ENCODE measurements around the gene RIT2. TPM values are rescaled to one million over a fixed set of nuclear protein-coding genes. Genes with fewer than 3 reads are reported as not detected.

The RIT2 gene
- total RNA-seq, 2 donors from 2014 or later, result not detected

DNA sequence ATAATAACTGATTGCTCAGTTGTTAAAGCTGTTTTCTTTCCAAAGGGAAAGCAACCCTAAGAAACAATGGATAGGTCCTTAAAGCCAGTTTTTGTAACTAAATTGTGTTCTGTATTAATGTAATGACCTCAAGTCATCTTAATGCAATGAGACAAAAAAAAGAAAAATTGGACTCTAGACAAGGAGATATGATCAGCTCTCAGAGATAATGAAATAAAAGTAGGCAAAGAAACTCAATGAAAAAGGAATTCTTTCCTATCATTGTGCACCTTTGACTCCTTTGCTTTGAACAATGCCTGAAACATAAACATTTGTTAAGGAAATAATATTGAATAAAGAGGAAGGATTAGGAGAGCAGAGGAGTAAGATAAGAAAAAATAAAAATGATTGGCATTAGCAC, 86.1 kb downstream of the RIT2 start:
- Histone ChIP-seq H3K4me3 (no peak overlapping the region), H3K4me1 (no peaks in the 10 kb centered on the region), H3K27ac (no peak overlapping the region), H3K27me3 (no peaks in the 10 kb centered on the region), H3K36me3 (no peaks in the 10 kb centered on the region), H3K9me3 (no peaks in the 10 kb centered on the region)
- no peak for DNase-seq (ENCODE audit: low spot score)
- TF ChIP-seq, protein P1, sequence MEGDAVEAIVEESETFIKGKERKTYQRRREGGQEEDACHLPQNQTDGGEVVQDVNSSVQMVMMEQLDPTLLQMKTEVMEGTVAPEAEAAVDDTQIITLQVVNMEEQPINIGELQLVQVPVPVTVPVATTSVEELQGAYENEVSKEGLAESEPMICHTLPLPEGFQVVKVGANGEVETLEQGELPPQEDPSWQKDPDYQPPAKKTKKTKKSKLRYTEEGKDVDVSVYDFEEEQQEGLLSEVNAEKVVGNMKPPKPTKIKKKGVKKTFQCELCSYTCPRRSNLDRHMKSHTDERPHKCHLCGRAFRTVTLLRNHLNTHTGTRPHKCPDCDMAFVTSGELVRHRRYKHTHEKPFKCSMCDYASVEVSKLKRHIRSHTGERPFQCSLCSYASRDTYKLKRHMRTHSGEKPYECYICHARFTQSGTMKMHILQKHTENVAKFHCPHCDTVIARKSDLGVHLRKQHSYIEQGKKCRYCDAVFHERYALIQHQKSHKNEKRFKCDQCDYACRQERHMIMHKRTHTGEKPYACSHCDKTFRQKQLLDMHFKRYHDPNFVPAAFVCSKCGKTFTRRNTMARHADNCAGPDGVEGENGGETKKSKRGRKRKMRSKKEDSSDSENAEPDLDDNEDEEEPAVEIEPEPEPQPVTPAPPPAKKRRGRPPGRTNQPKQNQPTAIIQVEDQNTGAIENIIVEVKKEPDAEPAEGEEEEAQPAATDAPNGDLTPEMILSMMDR (IDR thresholded peaks at IDR 0.05), result no peak

DNA sequence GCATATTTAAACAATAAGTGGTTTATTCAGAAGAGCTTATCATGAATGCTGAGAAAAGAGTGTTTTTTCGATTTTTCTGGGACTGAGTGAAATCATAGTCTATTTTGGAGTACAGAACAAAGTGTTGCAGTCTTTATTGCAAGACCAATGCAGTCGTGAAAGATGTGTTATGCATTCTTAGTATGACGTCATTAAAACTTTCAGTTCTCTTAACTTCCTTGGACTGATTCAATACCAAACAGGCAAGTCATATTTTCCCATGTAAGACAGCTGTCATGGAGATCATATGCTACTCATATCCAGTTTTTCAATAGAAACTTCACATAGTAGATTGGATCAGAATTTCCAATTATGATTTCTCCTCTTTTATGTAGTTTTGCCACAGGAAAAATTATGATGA, 92.6 kb downstream of the RIT2 start:
- TF ChIP-seq, protein P1 (IDR thresholded peaks at IDR 0.05), result no peak
- no peak for DNase-seq (ENCODE audit: low spot score)
- H3K4me1 ChIP-seq, result no peaks in the 10 kb centered on the region
- H3K27me3 ChIP-seq, result no peaks in the 10 kb centered on the region
- no peak overlapping the region for H3K4me3 ChIP-seq
- H3K27ac ChIP-seq, result no peak overlapping the region
- no peaks in the 10 kb centered on the region for H3K36me3 ChIP-seq
- H3K9me3 ChIP-seq, result no peaks in the 10 kb centered on the region

DNA sequence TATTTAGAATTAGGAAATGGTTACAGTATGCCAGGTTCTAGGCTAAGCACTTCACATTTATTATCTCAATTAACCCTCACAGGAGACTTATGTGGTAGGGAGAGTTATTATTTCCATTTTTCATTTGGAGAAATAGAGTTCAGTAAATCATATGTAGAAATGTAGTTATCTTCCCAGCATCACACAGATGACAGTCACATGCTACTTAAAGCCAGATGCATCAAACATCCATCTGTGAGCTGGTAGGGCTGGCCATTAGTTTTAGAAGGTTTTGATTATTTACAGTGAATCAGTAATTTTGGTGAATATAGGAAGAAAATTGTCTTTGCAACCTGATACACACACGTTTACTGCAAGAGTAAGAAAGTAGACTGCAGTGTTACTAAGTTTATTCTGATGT, 97.9 kb downstream of the RIT2 start:
- TF ChIP-seq, protein P1 (IDR thresholded peaks at IDR 0.05), result no peak
- DNase-seq (ENCODE audit: low spot score), result no peak
- H3K4me3 ChIP-seq, result no peak overlapping the region

DNA sequence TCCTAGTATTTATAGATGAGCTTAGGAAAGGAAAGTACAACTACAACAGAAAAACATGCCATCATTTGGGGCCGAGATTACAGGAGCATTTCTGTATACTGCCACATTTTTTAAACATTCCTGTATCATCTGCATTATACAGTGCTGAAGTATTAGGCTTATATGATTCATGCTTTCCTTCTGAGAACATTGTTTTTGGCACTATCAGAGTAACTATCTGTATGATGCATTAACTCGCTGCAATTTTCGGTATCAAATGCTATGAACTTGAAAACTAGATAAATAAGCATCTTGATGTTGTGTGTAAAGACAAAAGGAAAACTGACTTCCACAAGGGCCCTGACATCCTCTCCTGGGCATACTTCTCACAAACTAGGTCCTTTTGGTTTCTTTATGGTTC, 102.0 kb downstream of the RIT2 start:
- no peaks in the 10 kb centered on the region for H3K9me3 ChIP-seq
- TF ChIP-seq, protein P1 (IDR thresholded peaks at IDR 0.05), result no peak
- no peak overlapping the region for H3K27ac ChIP-seq
- H3K36me3 ChIP-seq, result no peaks in the 10 kb centered on the region
- H3K4me3 ChIP-seq, result no peak overlapping the region
- no peaks in the 10 kb centered on the region for H3K27me3 ChIP-seq
- DNase-seq (ENCODE audit: low spot score), result no peak
- no peaks in the 10 kb centered on the region for H3K4me1 ChIP-seq

More for the DNA sequence above, 97.9 kb downstream of the RIT2 start:
- Histone ChIP-seq H3K9me3 (no peaks in the 10 kb centered on the region), H3K27ac (no peak overlapping the region), H3K36me3 (no peaks in the 10 kb centered on the region), H3K27me3 (no peaks in the 10 kb centered on the region), H3K4me1 (no peaks in the 10 kb centered on the region)

DNA sequence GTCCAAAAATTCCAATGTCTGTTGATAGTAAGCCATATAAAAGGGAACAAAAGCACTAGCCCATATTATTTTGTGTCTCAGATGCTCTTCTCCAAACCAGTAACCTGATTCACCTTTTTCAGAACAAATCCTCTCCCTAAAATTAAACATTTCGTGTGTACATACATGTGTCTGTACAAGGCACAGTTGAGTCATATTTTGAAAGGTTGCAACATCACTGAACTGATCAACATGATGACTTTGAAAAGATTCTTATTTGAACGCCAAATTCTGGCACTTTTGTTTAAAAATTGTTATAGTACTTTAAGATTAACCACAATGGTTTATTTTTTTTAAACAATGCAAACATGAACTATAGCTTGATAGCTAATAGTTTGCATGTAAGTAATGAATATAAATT, 102.5 kb downstream of the RIT2 start:
- Histone ChIP-seq H3K36me3 (no peaks in the 10 kb centered on the region), H3K27ac (no peak overlapping the region), H3K4me3 (no peak overlapping the region), H3K9me3 (no peaks in the 10 kb centered on the region), H3K4me1 (no peaks in the 10 kb centered on the region), H3K27me3 (no peaks in the 10 kb centered on the region)
- no peak for DNase-seq (ENCODE audit: low spot score)
- TF ChIP-seq, protein P1 (IDR thresholded peaks at IDR 0.05), result no peak

DNA sequence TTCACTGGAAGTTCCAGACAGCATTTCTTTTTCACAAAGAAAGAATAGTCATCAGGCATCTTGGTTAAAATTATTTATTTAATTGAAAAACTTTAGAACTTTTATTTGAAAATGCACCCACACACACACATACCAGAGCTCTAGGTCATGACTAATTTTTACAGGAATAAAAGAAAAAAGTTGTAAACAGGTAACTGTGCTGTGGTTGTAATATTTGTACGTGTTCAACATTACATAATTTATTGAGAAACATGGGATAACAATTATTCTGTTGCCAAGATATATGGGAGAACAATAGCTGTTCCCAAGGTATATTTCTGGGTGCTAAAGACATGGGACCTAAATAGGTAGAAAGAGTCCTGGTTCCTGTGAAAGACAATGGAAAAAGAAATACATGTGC, 104.9 kb downstream of the RIT2 start:
- Histone ChIP-seq H3K36me3 (no peaks in the 10 kb centered on the region), H3K4me3 (no peak overlapping the region), H3K9me3 (no peaks in the 10 kb centered on the region), H3K27me3 (no peaks in the 10 kb centered on the region), H3K4me1 (no peaks in the 10 kb centered on the region), H3K27ac (no peak overlapping the region)
- no peak for DNase-seq (ENCODE audit: low spot score)
- TF ChIP-seq, protein P1 (IDR thresholded peaks at IDR 0.05), result no peak
